Measurements from ENCODE around the gene CCNG2. TPM values are rescaled to one million over a fixed set of nuclear protein-coding genes. Genes with fewer than 3 reads are reported as not detected.
A peak's percentile ranks its signal among the peaks of the same experiment; 100 is the strongest.

The CCNG2 gene
- total RNA-seq, 2 donors from 2014 or later = 13.5 to 13.7 TPM

DNA sequence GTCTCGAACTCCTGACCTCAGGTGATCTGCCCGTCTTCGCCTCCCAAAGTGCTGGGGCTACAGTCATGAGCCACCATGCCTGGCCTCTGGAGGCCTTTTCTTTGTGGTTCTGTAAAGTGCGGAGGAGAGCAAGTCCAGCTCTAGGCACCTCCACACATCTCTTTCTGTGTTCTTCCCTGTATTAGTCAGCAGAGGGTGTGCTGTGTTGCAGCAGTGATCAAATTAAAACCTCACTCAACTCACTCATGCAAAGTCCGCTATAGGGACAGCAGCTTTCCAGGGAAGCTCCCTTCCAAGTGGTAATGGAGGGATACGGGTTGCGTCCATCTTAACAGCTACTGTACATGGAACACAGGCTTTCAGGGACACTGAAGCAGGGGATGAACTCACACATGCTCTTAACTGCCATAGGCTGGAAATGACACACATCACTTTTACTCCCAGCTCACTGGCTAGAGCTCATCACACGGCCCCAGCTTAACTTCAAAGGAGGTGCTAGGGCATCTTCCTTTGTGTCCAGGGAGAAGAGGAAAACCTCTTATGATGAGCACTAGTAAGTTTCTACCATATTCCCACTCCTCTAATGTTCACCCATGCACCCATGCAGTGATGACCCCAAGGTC, 36.0 kb upstream of the CCNG2 start:
- H3K4me1 ChIP-seq = no peaks in the 10 kb centered on the region
- intact Hi-C loops (cut with DNase I) = loop anchor here (10.0 kb wide), 1 partner anchor 84 kb away; no protein-coding TSS in a partner anchor
- H3K27me3 ChIP-seq = no peaks in the 10 kb centered on the region
- DNase-seq (peak; percentile 18 to 43 (median 30)), ATAC-seq (peak; percentile 78)
- H3K36me3 ChIP-seq (replicated peaks in 1 of 2; ENCODE audit: insufficient read depth in 1 of 2, low read depth in 2 of 2) = no peaks in the 10 kb centered on the region
- 58 to 61% methylated on average over 6 to 8 of the region's 8 CpGs for WGBS, 2 donors
- H3K4me3 ChIP-seq = no peak overlapping the region
- H3K9me3 ChIP-seq = no peaks in the 10 kb centered on the region
- TF ChIP-seq CTCF (IDR thresholded peaks at IDR 0.05) (peak in 6 of 7 experiments; percentile 27 to 80 (median 60)), POLR2A (IDR thresholded peaks at IDR 0.05) (no peak)
- H3K27ac ChIP-seq = no peak overlapping the region

GRCh38 chr4:77121736-77122240, 35.2 kb upstream of the CCNG2 start:
- Histone ChIP-seq H3K27ac (no peak overlapping the region), H3K4me3 (no peak overlapping the region), H3K9me3 (no peaks in the 10 kb centered on the region), H3K4me1 (no peaks in the 10 kb centered on the region), H3K36me3 (replicated peaks in 1 of 2; ENCODE audit: insufficient read depth in 1 of 2, low read depth in 2 of 2) (no peaks in the 10 kb centered on the region), H3K27me3 (no peaks in the 10 kb centered on the region)
- no peak for ATAC-seq
- intact Hi-C loops (cut with DNase I) = loop anchor here (10.0 kb wide), 1 partner anchor 83 kb away; no protein-coding TSS in a partner anchor
- no peak for DNase-seq
- no peak for TF ChIP-seq CTCF (IDR thresholded peaks at IDR 0.05)
- no peak for TF ChIP-seq POLR2A (IDR thresholded peaks at IDR 0.05)
- 83 to 90% methylated on average over 5 of the region's 5 CpGs for WGBS, 2 donors

- Histone ChIP-seq H3K36me3 (replicated peaks in 1 of 2; ENCODE audit: insufficient read depth in 1 of 2, low read depth in 2 of 2) (no peaks in the 10 kb centered on the region), H3K4me3 (no peak overlapping the region), H3K27ac (no peak overlapping the region), H3K27me3 (no peaks in the 10 kb centered on the region), H3K9me3 (no peaks in the 10 kb centered on the region), H3K4me1 (no peaks in the 10 kb centered on the region)
- intact Hi-C loops (cut with DNase I) = loop anchor here (10.0 kb wide), 1 partner anchor 82 kb away; no protein-coding TSS in a partner anchor
- DNase-seq (no peak), ATAC-seq (no peak)
- TF ChIP-seq POLR2A (IDR thresholded peaks at IDR 0.05) (no peak), CTCF (IDR thresholded peaks at IDR 0.05) (no peak)
- 73 to 81% methylated on average over 4 of the region's 4 CpGs for WGBS, 2 donors
These were observed 34.4 kb upstream of the CCNG2 start for GRCh38 chr4:77122656-77123055.

- Histone ChIP-seq H3K4me3 (no peak overlapping the region), H3K36me3 (replicated peaks in 1 of 2; ENCODE audit: insufficient read depth in 1 of 2, low read depth in 2 of 2) (no peaks in the 10 kb centered on the region), H3K27me3 (no peaks in the 10 kb centered on the region), H3K27ac (no peak overlapping the region), H3K4me1 (no peaks in the 10 kb centered on the region), H3K9me3 (no peaks in the 10 kb centered on the region)
- WGBS, 2 donors = 65 to 77% methylated on average over 1 of the region's 1 CpG
- TF ChIP-seq POLR2A (IDR thresholded peaks at IDR 0.05) = no peak
- TF ChIP-seq CTCF (IDR thresholded peaks at IDR 0.05) = no peak
- no peak for ATAC-seq
- intact Hi-C loops (cut with DNase I) = loop anchor here (10.0 kb wide), 1 partner anchor 81 kb away; no protein-coding TSS in a partner anchor
- no peak for DNase-seq
These were observed 33.6 kb upstream of the CCNG2 start for GRCh38 chr4:77123411-77123810.
